K562 (cell line): Measurements from ENCODE around the gene TRAPPC4. TPM values are rescaled to one million over a fixed set of nuclear protein-coding genes. Genes with fewer than 3 reads are reported as not detected.

Source experiments
- CSDE1 ChIP-seq, 2 experiments: fragments of 450-650 bp; IDR thresholded peaks; 2 replicates each; pipeline ENCODE4 v1.6.1; 2016; ENCODE audit warnings: mild to moderate bottlenecking in 1 of 2
- E2F3 ChIP-seq: fragments of 250-450 bp; sonication (Bioruptor Pico); IDR thresholded peaks from 2 replicates; pipeline ENCODE4 v1.4.0; 2020; ENCODE audit warnings: mild to moderate bottlenecking
- ETV5 ChIP-seq: sonication (generic); formaldehyde crosslinking; IDR thresholded peaks from 2 replicates; pipeline ENCODE4 v1.4.0; 2020; ENCODE audit warnings: low read depth, mild to moderate bottlenecking, missing genetic modification reagents
- FOXJ2 ChIP-seq: fragments of 200-800 bp; sonication (Bioruptor generic); IDR thresholded peaks from 2 replicates; pipeline ENCODE4 v1.6.1; 2016; ENCODE audit warnings: missing genetic modification characterization, missing compliant biosample characterization
- HLTF ChIP-seq: fragments of 450-650 bp; IDR thresholded peaks from 2 replicates; pipeline ENCODE4 v1.6.1; 2016
- MTA3 ChIP-seq: fragments of 450-650 bp; formaldehyde crosslinking; IDR thresholded peaks from 2 replicates; pipeline ENCODE4 v1.6.1; 2017; ENCODE audit warnings: mild to moderate bottlenecking, borderline replicate concordance
- RBFOX2 ChIP-seq: fragments of 200-400 bp; formaldehyde crosslinking; IDR thresholded peaks from 2 replicates; pipeline ENCODE4 v1.6.1; 2017; ENCODE audit warnings: low read depth, mild to moderate bottlenecking, low read length, moderate library complexity
- SIN3B ChIP-seq: fragments of 450-650 bp; IDR thresholded peaks from 2 replicates; pipeline ENCODE4 v1.6.1; 2017; ENCODE audit warnings: low read depth, mild to moderate bottlenecking, moderate library complexity
- SMARCA5 ChIP-seq: fragments of 450-650 bp; IDR thresholded peaks from 2 replicates; pipeline ENCODE4 v1.6.1; 2016
- TEAD1 ChIP-seq, 2 experiments: fragments of 450-650 bp in 1 of 2; sonication (generic) in 1 of 2; formaldehyde crosslinking; IDR thresholded peaks; 2 replicates each; pipeline versions ENCODE4 v1.4.0 to v1.8.0; 2020 to 2022; ENCODE audit warnings: mild to moderate bottlenecking in 2 of 2, missing genetic modification reagents in 1 of 2
- ZFX ChIP-seq: sonication (generic); formaldehyde crosslinking; IDR thresholded peaks from 2 replicates; pipeline ENCODE4 v1.8.0; 2022; ENCODE audit warnings: mild to moderate bottlenecking, missing genetic modification reagents, moderate library complexity
- ZNF445 ChIP-seq: fragments of 250-450 bp; sonication (Bioruptor Pico); IDR thresholded peaks from 2 replicates; pipeline ENCODE4 v1.4.0; 2020; ENCODE audit warnings: low read depth, mild to moderate bottlenecking, moderate library complexity
- ZNF551 ChIP-seq: fragments of 250-450 bp; sonication (Bioruptor Pico); IDR thresholded peaks from 2 replicates; pipeline ENCODE4 v1.5.0; 2021; ENCODE audit warnings: mild to moderate bottlenecking, moderate library complexity
- ZNF79 ChIP-seq: fragments of 250-450 bp; sonication (Bioruptor Pico); IDR thresholded peaks from 2 replicates; pipeline ENCODE4 v1.4.0; 2020; ENCODE audit warnings: low read depth, mild to moderate bottlenecking, moderate library complexity
- polyA plus RNA-seq, 8 experiments: library from polyadenylated mRNA; depleted of rRNA in 4 of 8; stranded (reverse) in 5 of 8; unstranded in 3 of 8; fragments of >200 nt; fragmentation: Nextera tagmentation in 2 of 8; fragmentation: Illumina TruSeq in 1 of 8; extraction: Ambion mirVana in 2 of 8; extraction: Trizol in 1 of 8; gene quantifications; 2 replicates each; pipeline versions ENCODE4 v1.2.1 to v1.2.3, GENCODE V29; 2011 to 2014; ENCODE audit warnings: inconsistent platforms in 1 of 8, missing spikeins in 1 of 8
- total RNA-seq, 7 experiments: library from RNA; depleted of rRNA in 6 of 7; stranded (reverse); fragments of >200 nt in 6 of 7; fragmentation: Illumina TruSeq in 2 of 7; extraction: Trizol in 2 of 7; gene quantifications; 2 replicates each; pipeline versions ENCODE4 v1.2.1 to v1.2.3, GENCODE V29; 2011 to 2021; ENCODE audit warnings: low replicate concordance in 1 of 7
- TF ChIP-seq, protein P1 (sequence below): fragments of 250-450 bp; sonication (Bioruptor Pico); IDR thresholded peaks from 2 replicates; pipeline ENCODE4 v1.5.0; 2021; ENCODE audit warnings: mild to moderate bottlenecking, moderate library complexity
- TF ChIP-seq, protein P2 (sequence below): fragments of 450-650 bp; IDR thresholded peaks from 2 replicates; pipeline ENCODE4 v1.7.1; 2018; ENCODE audit warnings: mild to moderate bottlenecking, low read depth; ENCODE audit not compliant: partially characterized antibody
- TF ChIP-seq, protein P3 (sequence below), 2 experiments: fragments of 250-450 bp in 1 of 2; fragments of 450-650 bp in 1 of 2; sonication (Bioruptor Pico) in 1 of 2; IDR thresholded peaks; 2 replicates each; pipeline versions ENCODE4 v1.6.1 to v1.8.0; 2016 to 2021; ENCODE audit warnings: mild to moderate bottlenecking in 2 of 2, moderate library complexity in 2 of 2, missing compliant biosample characterization in 1 of 2, missing genetic modification characterization in 1 of 2

The TRAPPC4 gene
- total and polyA plus RNA-seq, 9 of the 15 experiments (the other 6 are each of a cell fraction or from before 2014, with no cell fraction given), result 121 to 524 (median 142) TPM

DNA sequence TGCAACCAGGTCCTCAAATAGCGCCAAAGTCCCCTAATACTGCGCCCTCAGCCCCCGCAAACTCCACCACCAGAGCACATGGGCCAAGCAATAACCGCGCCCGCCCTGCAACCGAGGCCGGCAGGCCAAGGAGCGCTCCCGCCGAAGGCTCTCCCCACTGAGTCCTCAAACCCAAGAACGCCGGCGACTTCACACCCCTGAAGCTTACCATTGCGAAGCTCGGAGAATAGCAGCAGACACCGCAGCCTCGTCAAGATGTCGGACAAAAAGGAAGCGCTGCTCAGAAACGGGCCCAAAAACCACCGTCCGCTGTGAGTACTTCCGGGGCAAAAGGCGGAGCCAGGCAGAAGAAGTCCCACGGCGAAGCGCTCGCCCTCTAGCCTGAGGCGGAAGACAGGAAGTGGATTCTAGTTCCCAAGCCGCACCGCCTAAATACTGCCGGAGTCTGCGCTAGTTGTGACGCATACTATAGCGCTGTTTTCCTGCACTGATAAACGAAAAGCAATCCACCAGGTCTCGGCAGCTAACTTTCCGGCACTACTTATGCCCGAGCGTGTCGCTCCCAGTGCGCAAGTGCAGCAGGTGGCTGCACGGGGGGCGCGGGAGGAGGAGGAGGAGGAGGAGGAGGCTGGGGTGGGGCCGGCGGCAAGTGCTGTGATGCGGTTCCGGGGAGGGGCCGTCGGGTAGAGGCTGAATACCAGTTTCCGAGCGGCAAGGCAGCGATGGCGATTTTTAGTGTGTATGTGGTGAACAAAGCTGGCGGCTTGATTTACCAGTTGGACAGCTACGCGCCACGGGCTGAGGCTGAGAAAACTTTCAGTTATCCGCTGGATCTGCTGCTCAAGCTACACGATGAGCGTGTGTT is at the start of gene TRAPPC4, which contains the start of gene RPS25 (continued):
- TF ChIP-seq ETV5 (CRISPR knock-in tag) (peak; percentile 46; the same call in 1 of the 2 replicates), SMARCA5 (no peak), ZFX (CRISPR knock-in tag) (peak; percentile 80), ZNF551 (no peak), ZNF79 (CRISPR knock-in tag) (no peak), CSDE1 (IDR thresholded peaks at IDR 0.05) (peak in 1 of 2 experiments; percentile 14; a peak in 1 of 4 replicates), E2F3 (CRISPR knock-in tag) (no peak), MTA3 (peak; percentile 74; the same call in 1 of the 2 replicates), HLTF (0 out of 2 replicates have a peak, but pooled peaks have one; percentile 2), SIN3B (peak; percentile 82; the same call in 1 of the 2 replicates), TEAD1 (CRISPR knock-in tag; IDR thresholded peaks at IDR 0.05) (0 out of 4 replicates have a peak, but pooled peaks of 1 of the 2 experiments have one; percentile 71), ZNF445 (no peak), FOXJ2 (tag) (peak; percentile 46; the same call in 1 of the 2 replicates), RBFOX2 (peak; percentile 98)
- TF ChIP-seq, protein P1, sequence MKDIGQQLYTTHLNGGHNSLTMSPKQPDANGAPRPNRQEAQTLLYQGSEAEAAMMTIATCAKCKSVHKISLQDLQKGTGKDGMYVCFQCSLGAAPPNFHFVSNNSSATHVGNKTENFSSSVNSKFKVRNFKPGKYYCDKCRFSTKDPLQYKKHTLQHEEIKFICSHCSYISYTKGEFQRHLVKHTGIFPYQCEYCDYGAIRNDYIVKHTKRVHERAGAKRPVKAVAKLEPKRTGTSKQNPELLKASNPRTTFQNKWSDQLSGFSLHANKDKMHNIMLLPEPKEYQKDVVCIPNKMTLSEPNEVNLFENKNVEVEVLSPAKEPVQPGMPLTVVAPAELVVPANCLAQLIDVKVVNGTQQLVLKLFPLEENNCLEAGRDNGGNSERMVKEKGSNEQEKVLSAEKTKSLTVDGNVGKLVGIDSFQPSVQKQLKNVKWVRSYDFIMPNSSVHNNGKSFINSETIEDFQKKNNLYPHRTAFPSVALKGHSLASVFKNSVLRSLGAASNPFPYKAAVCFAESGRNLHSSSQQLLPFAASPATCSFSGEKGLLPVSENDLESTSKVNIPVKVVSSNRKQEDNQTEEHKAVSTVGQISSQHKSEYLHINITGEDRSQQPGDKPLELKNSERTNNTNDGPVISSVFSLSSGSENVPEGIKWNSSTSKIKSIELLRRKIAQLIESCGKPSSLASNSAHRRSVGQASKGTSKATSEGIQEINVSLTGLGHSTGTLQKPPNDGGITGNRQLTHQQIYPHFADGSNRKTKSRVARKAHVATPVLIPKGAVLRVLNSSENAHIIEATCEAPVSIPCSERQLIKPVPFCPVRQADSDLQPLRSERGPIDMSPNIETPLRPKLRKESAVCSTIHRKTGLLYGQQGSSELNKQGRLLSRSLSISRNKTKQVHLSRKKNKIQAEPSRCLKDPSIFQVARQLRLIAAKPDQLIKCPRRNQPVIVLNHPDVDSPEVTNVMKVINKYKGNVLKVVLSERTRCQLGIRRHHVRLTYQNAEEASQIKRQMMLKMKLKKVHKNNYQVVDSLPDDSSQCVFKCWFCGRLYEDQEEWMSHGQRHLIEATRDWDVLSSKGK, result no peak
- TF ChIP-seq, protein P2, sequence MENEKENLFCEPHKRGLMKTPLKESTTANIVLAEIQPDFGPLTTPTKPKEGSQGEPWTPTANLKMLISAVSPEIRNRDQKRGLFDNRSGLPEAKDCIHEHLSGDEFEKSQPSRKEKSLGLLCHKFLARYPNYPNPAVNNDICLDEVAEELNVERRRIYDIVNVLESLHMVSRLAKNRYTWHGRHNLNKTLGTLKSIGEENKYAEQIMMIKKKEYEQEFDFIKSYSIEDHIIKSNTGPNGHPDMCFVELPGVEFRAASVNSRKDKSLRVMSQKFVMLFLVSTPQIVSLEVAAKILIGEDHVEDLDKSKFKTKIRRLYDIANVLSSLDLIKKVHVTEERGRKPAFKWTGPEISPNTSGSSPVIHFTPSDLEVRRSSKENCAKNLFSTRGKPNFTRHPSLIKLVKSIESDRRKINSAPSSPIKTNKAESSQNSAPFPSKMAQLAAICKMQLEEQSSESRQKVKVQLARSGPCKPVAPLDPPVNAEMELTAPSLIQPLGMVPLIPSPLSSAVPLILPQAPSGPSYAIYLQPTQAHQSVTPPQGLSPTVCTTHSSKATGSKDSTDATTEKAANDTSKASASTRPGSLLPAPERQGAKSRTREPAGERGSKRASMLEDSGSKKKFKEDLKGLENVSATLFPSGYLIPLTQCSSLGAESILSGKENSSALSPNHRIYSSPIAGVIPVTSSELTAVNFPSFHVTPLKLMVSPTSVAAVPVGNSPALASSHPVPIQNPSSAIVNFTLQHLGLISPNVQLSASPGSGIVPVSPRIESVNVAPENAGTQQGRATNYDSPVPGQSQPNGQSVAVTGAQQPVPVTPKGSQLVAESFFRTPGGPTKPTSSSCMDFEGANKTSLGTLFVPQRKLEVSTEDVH, result peak; percentile 94
- TF ChIP-seq, protein P3, sequence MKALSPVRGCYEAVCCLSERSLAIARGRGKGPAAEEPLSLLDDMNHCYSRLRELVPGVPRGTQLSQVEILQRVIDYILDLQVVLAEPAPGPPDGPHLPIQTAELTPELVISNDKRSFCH (CRISPR knock-in tag; IDR thresholded peaks at IDR 0.05), result no peak
- TF ChIP-seq, protein P3 (tag; IDR thresholded peaks at IDR 0.05), result peak; percentile 63; the same call in 1 of the 2 replicates
